Stomach (tissue), 4 donors: ENCODE measurements around the gene UBE3A.

Experiments used
- CTCF ChIP-seq, 7 experiments: fragments of 450-650 bp in 4 of 7; fragments of 200-600 bp in 3 of 7; sonication (generic) in 3 of 7; IDR thresholded peaks; one replicate each; pipeline ENCODE4 v1.5.1; 2016 to 2019; ENCODE audit warnings: antibody characterized with exemption in 7 of 7, control low read depth in 2 of 7, mild to moderate bottlenecking in 1 of 7
- POLR2A ChIP-seq, 4 donors: fragments of 450-650 bp; IDR thresholded peaks; one replicate each; pipeline ENCODE4 v1.6.1; 2016; ENCODE audit warnings: antibody characterized with exemption in 4 of 4, control low read depth in 2 of 4, mild to moderate bottlenecking in 1 of 4, moderate library complexity in 1 of 4
- POLR2AphosphoS5 ChIP-seq, 3 donors: sonication (generic); formaldehyde crosslinking; IDR thresholded peaks; one replicate each; pipeline ENCODE4 v1.6.1; 2016; ENCODE audit warnings: antibody characterized with exemption in 3 of 3

GRCh38 chr15:25426896-25427610, 11.8 kb downstream of the UBE3A start:
- TF ChIP-seq CTCF (IDR thresholded peaks at IDR 0.05) (no peak), POLR2AphosphoS5 (IDR thresholded peaks at IDR 0.05) (no peak), POLR2A (IDR thresholded peaks at IDR 0.05) (no peak)
